ENCODE measurements around the gene CCDC88A.

- TF ChIP-seq EZH2 (IDR thresholded peaks at IDR 0.05; ENCODE audit: insufficient read depth, poor library complexity, severe bottlenecking) (no peak), EZH2phosphoT487 (IDR thresholded peaks at IDR 0.05; ENCODE audit: insufficient read depth, low read depth) (no peak)
These were observed 150.6 kb downstream of the CCDC88A start, which contains the start of gene MTIF2 for GRCh38 chr2:55268907-55269644.
